MCF 10A (cell line): ENCODE results near the gene OSGEP. TPM values are rescaled to one million over a fixed set of nuclear protein-coding genes. Genes with fewer than 3 reads are reported as not detected.

Experiments
- BruUV-seq: library from RNA; stranded (reverse); fragments of 400-500 nt; replicated peaks from 2 replicates; lab custom pipeline; 2021; lab: Mats Ljungman, UMichigan
- CTCF ChIA-PET: fragments of 300-600 bp; sonication (Branson Sonifier 250); formaldehyde crosslinking; extraction: SDS; loops from one replicate; lab custom pipeline; 2021; ENCODE audit warnings: antibody characterized with exemption, inconsistent platforms; lab: Yijun Ruan, JAX
- POLR2A ChIA-PET: fragments of 300-600, 350-650 bp; sonication (Branson Sonifier 250); formaldehyde crosslinking; extraction: SDS; loops from one replicate; lab custom pipeline; 2020; ENCODE audit warnings: antibody characterized with exemption, inconsistent platforms; lab: Yijun Ruan, JAX
- DNase-seq: peaks from one replicate; pipeline ENCODE4 v3.0.0-alpha.2; 2018; ENCODE audit not compliant: unreplicated experiment
- H3K27ac Mint-ChIP-seq: one replicate; pipeline ENCODE4 v1.8.0; 2022; ENCODE audit warnings: mild to moderate bottlenecking, low read depth, mixed read lengths; ENCODE audit not compliant: unreplicated experiment
- H3K27me3 Mint-ChIP-seq: one replicate; pipeline ENCODE4 v1.8.0; 2022; ENCODE audit warnings: mixed read lengths; ENCODE audit not compliant: insufficient read depth, unreplicated experiment
- H3K36me3 Mint-ChIP-seq: one replicate; pipeline ENCODE4 v1.8.0; 2022; ENCODE audit warnings: mild to moderate bottlenecking, moderate library complexity, mixed read lengths; ENCODE audit not compliant: insufficient read depth, unreplicated experiment
- H3K4me1 Mint-ChIP-seq: one replicate; pipeline ENCODE4 v1.8.0; 2022; ENCODE audit warnings: mixed read lengths; ENCODE audit not compliant: insufficient read depth, unreplicated experiment
- H3K4me3 Mint-ChIP-seq: one replicate; pipeline ENCODE4 v1.8.0; 2022; ENCODE audit warnings: mild to moderate bottlenecking, moderate library complexity, mixed read lengths; ENCODE audit not compliant: unreplicated experiment
- H3K9me3 Mint-ChIP-seq: one replicate; pipeline ENCODE4 v1.8.0; 2022; ENCODE audit warnings: mixed read lengths; ENCODE audit not compliant: unreplicated experiment
- CTCF ChIP-seq: fragments of 200-600 bp; IDR thresholded peaks from one replicate; pipeline ENCODE4 v1.8.0; 2022; ENCODE audit warnings: antibody characterized with exemption, mild to moderate bottlenecking; ENCODE audit not compliant: unreplicated experiment
- intact Hi-C: fragments of 100-400 bp; cut with micrococcal nuclease; formaldehyde crosslinking; loops from 2 replicates; pipeline ENCODE4 v1.14.1; 2022
- total RNA-seq: library from RNA; stranded (reverse); gene quantifications from 2 replicates; pipeline ENCODE4 v1.2.3, GENCODE V29; 2022

The OSGEP gene
- total RNA-seq, 1 experiment from 2014 or later, result 34.7 TPM

DNA sequence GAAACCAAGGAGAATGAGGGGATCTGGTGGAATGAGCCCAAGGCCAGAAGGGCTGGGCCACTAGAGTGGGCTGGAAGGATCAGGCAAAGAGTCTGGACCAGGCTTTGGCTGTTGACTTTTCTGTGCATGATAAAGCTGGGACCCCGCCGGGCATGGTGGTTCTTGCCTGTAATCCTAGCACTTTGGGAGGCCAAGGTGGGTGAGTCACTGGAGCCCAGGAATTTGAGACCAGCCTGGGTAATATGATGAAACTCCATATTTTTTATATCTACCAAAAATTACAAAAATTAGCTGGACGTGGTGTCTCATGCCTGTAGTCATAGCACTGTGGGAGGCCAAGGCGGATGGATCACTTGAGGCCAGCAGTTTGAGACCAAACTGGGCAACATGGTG is 18.3 kb downstream of the OSGEP start:
- POLR2A ChIA-PET, result interaction anchor here (0.5 to 1.4 kb wide), 3 partner anchors 19 to 36 kb away, joined by 4 read pairs; partner anchors contain the start of genes APEX1 and OSGEP
- Mint-ChIP-seq H3K4me3 (no peak overlapping the region), H3K36me3 (no peaks in the 10 kb centered on the region), H3K9me3 (no peaks in the 10 kb centered on the region), H3K27me3 (no peaks in the 10 kb centered on the region), H3K27ac (no peak overlapping the region), H3K4me1 (no peaks in the 10 kb centered on the region)
- DNase-seq, result peak; percentile 73
- CTCF ChIA-PET, result interaction anchor here (0.6 to 1.2 kb wide), 3 partner anchors 17 to 177 kb away, joined by 3 read pairs; no protein-coding TSS in a partner anchor
- no peak for TF ChIP-seq CTCF
- intact Hi-C loops, result no loop called here
- BruUV-seq, result no TSS peak

GRCh38 chr14:20435582-20436362 is 18.8 kb downstream of the OSGEP start, which contains the start of gene KLHL33:
Gene KLHL33, minus strand, starts transcription at chr14:20436166. Its CDS starts 355 bp downstream, at chr14:20435811.
- DNase-seq, result no peak
- no peak within 1 kb of the TSS for H3K4me3 Mint-ChIP-seq
- H3K27ac Mint-ChIP-seq, result no peak within 1 kb of the TSS
- H3K36me3 Mint-ChIP-seq, result no peaks in the 10 kb centered on the region
- H3K9me3 Mint-ChIP-seq, result no peaks in the 10 kb centered on the region
- no peaks in the 10 kb centered on the region for H3K27me3 Mint-ChIP-seq
- ChIA-PET POLR2A (no interaction called here), CTCF (interaction anchor here (0.6 to 1.4 kb wide), 4 partner anchors 18 to 177 kb away, joined by 3 to 4 read pairs (median 3); no protein-coding TSS in a partner anchor)
- no peak for TF ChIP-seq CTCF
- H3K4me1 Mint-ChIP-seq, result no peaks in the 10 kb centered on the region
- intact Hi-C loops, result no loop called here
- no TSS peak for BruUV-seq

GRCh38 chr14:20434701-20435581 is 19.7 kb downstream of the OSGEP start:
- Mint-ChIP-seq H3K27ac (no peak overlapping the region), H3K9me3 (no peaks in the 10 kb centered on the region), H3K27me3 (no peaks in the 10 kb centered on the region), H3K4me3 (no peak overlapping the region), H3K36me3 (no peaks in the 10 kb centered on the region), H3K4me1 (no peaks in the 10 kb centered on the region)
- no TSS peak for BruUV-seq
- CTCF ChIA-PET, result interaction anchor here (0.6 to 1.4 kb wide), 2 partner anchors 13 to 19 kb away, joined by 3 to 4 read pairs; no protein-coding TSS in a partner anchor
- no peak for TF ChIP-seq CTCF
- POLR2A ChIA-PET, result no interaction called here
- intact Hi-C loops, result no loop called here
- no peak for DNase-seq
